Fibroblast of skin of left quadriceps (primary cell): ENCODE measurements around the gene CCDC169.
"Not testable (repeated sequence)": the region's sequence is repeated elsewhere in the genome, so short reads cannot be mapped to it uniquely, and the experiment has no call there.

Source experiments
- DNase-seq, 2 experiments: peaks; one replicate each; pipeline ENCODE4 v3.0.0-alpha.2; 2013; ENCODE audit warnings: low read depth in 2 of 2

The CCDC169 gene

GRCh38 chr13:36297366-36298338, at the start of gene CCDC169:
CCDC169 (minus strand) TSS chr13:36297814; CDS start chr13:36297719, 95 bp downstream.
- DNase-seq = peak; percentile 20 to 29

GRCh38 chr13:36346222-36347083, 48.8 kb upstream of the CCDC169 start, which contains the start of gene SPART:
SPART (minus strand) TSS chr13:36346394; CDS start chr13:36335830, 10,564 bp downstream.
- peak; percentile 84 for DNase-seq

GRCh38 chr13:36345438-36346221, 48.0 kb upstream of the CCDC169 start:
- DNase-seq = peak; percentile 69 to 70

- DNase-seq = no peak
Observed at GRCh38 chr13:36344886-36345437, 47.3 kb upstream of the CCDC169 start.

GRCh38 chr13:36344173-36344572, 46.6 kb upstream of the CCDC169 start:
- DNase-seq = no peak

- DNase-seq = no peak
Observed at GRCh38 chr13:36343766-36344165, 46.2 kb upstream of the CCDC169 start.

- no peak for DNase-seq
Observed at GRCh38 chr13:36342715-36343114, 45.1 kb upstream of the CCDC169 start.

GRCh38 chr13:36341718-36342117, 44.1 kb upstream of the CCDC169 start:
- DNase-seq = no peak

GRCh38 chr13:36339600-36340155, 42.1 kb upstream of the CCDC169 start:
- no peak for DNase-seq

- DNase-seq = no peak
Observed at GRCh38 chr13:36337938-36338641, 40.5 kb upstream of the CCDC169 start.

- no peak for DNase-seq
Observed at GRCh38 chr13:36332986-36333385, 35.4 kb upstream of the CCDC169 start.

- DNase-seq = not testable (repeated sequence)
Observed at GRCh38 chr13:36332255-36332654, 34.6 kb upstream of the CCDC169 start.

GRCh38 chr13:36331280-36331679, 33.7 kb upstream of the CCDC169 start:
- no peak for DNase-seq

GRCh38 chr13:36329361-36329760, 31.7 kb upstream of the CCDC169 start:
- DNase-seq = no peak

GRCh38 chr13:36328821-36329220, 31.2 kb upstream of the CCDC169 start:
- DNase-seq = no peak

- DNase-seq = no peak
Observed at GRCh38 chr13:36325912-36326311, 28.3 kb upstream of the CCDC169 start.

- DNase-seq = not testable (repeated sequence)
Observed at GRCh38 chr13:36324881-36325280, 27.3 kb upstream of the CCDC169 start.

GRCh38 chr13:36323951-36324566, 26.4 kb upstream of the CCDC169 start:
- DNase-seq = peak in 1 of 2 experiments; percentile 54

GRCh38 chr13:36323408-36323807, 25.8 kb upstream of the CCDC169 start:
- DNase-seq = no peak

GRCh38 chr13:36319793-36320192, 22.2 kb upstream of the CCDC169 start:
- DNase-seq = not testable (repeated sequence)
